ENCODE data around the gene RAB23. TPM values are rescaled to one million over a fixed set of nuclear protein-coding genes. Genes with fewer than 3 reads are reported as not detected.
"Not testable (repeated sequence)": the region's sequence is repeated elsewhere in the genome, so short reads cannot be mapped to it uniquely, and the experiment has no call there.

RAB23 gene
- total and polyA plus RNA-seq, 12 donors: 3.1 to 16.5 (median 10.1) TPM

- H3K9me3 ChIP-seq: no peaks in the 10 kb centered on the region
- peaks cover 0 to 5% (median 0%) of the 10 kb centered on the region in 9 donors for H3K4me1 ChIP-seq
These were observed 21.8 kb upstream of the RAB23 start for GRCh38 chr6:57243954-57244353.

GRCh38 chr6:57243526-57243925 lies 21.4 kb upstream of the RAB23 start:
- ATAC-seq; H3K27ac ChIP-seq; DNase-seq; H3K9me3 ChIP-seq; H3K4me1 ChIP-seq; H3K36me3 ChIP-seq; intact Hi-C loops (cut with DNase I); H3K27me3 ChIP-seq; H3K4me3 ChIP-seq: not testable (repeated sequence)
- WGBS, 2 donors: 95 to 97% methylated on average over 13 of the region's 13 CpGs

More at GRCh38 chr6:57243954-57244353, 21.8 kb upstream of the RAB23 start:
- intact Hi-C loops (cut with DNase I): no loop called here
- no peaks in the 10 kb centered on the region for H3K27me3 ChIP-seq
- no peak overlapping the region for H3K27ac ChIP-seq
- TF ChIP-seq CTCF (IDR thresholded peaks at IDR 0.05): no peak
- no peaks in the 10 kb centered on the region for H3K36me3 ChIP-seq
- no peak for ATAC-seq
- 89% methylated on average over 7 of the region's 7 CpGs for WGBS, 2 donors
- H3K4me3 ChIP-seq: no peak overlapping the region
- no peak for DNase-seq

GRCh38 chr6:57242505-57242904 lies 20.4 kb upstream of the RAB23 start:
- no peaks in the 10 kb centered on the region for H3K36me3 ChIP-seq
- TF ChIP-seq CTCF (IDR thresholded peaks at IDR 0.05): no peak
- 13 to 38% methylated on average over 2 of the region's 2 CpGs for WGBS, 2 donors

GRCh38 chr6:57226221-57226620 lies 4.1 kb upstream of the RAB23 start:
- 71 to 76% methylated on average over 2 of the region's 2 CpGs for WGBS, 2 donors
- H3K4me1 ChIP-seq: peaks cover 0 to 7% (median 5%) of the 10 kb centered on the region in 9 donors
- no peak overlapping the region for H3K27ac ChIP-seq
- H3K4me3 ChIP-seq: no peak overlapping the region
- peaks cover 0 to 5% (median 0%) of the 10 kb centered on the region in 7 donors for H3K27me3 ChIP-seq
- intact Hi-C loops (cut with DNase I): loop anchor here in 3 of 10 donors (10.0 kb wide), 3 partner anchors 121 to 141 kb away; partner anchors contain the start of gene ZNF451 (in 1 of the 3)
- DNase-seq: no peak
- no peaks in the 10 kb centered on the region for H3K9me3 ChIP-seq
- ATAC-seq: no peak
- no peak for TF ChIP-seq CTCF (IDR thresholded peaks at IDR 0.05)
- H3K36me3 ChIP-seq: no peaks in the 10 kb centered on the region

More at GRCh38 chr6:57242505-57242904, 20.4 kb upstream of the RAB23 start:
- ATAC-seq (peak in 5 of 8 donors; percentile 26 to 87 (median 64)), DNase-seq (no peak)
- Histone ChIP-seq H3K27ac (peak overlapping the region in 2 of 10 donors; percentile 23 to 44), H3K9me3 (no peaks in the 10 kb centered on the region), H3K4me3 (no peak overlapping the region), H3K27me3 (no peaks in the 10 kb centered on the region), H3K4me1 (peaks cover 0 to 5% (median 0%) of the 10 kb centered on the region in 9 donors)
- intact Hi-C loops (cut with DNase I): no loop called here

GRCh38 chr6:57224769-57225515 lies 2.8 kb upstream of the RAB23 start:
- 82 to 85% methylated on average over 1 of the region's 1 CpG for WGBS, 2 donors
- TF ChIP-seq CTCF (IDR thresholded peaks at IDR 0.05): no peak
- peaks cover 0 to under 1% (median 0%) of the 10 kb centered on the region in 7 donors for H3K27me3 ChIP-seq
- no peaks in the 10 kb centered on the region for H3K36me3 ChIP-seq
- H3K27ac ChIP-seq: no peak overlapping the region
- H3K4me1 ChIP-seq: peaks cover 0 to 14% (median 5%) of the 10 kb centered on the region in 9 donors
- no peak for DNase-seq
- intact Hi-C loops (cut with DNase I): loop anchor here in 5 of 10 donors (5.0 to 10.0 kb wide), 7 partner anchors 32 to 140 kb away; partner anchors contain the start of genes BAG2 (in 3 of the 5), PRIM2 (in 1 of the 5) and ZNF451 (in 1 of the 5)
- no peak for ATAC-seq
- H3K9me3 ChIP-seq: no peaks in the 10 kb centered on the region
- no peak overlapping the region for H3K4me3 ChIP-seq

Measured in heart right ventricle (tissue), 16 donors.